ENCODE data around the gene CDC5L. TPM values are rescaled to one million over a fixed set of nuclear protein-coding genes. Genes with fewer than 3 reads are reported as not detected.

The CDC5L gene
- total RNA-seq, 4 donors from 2014 or later, result 9.9 to 23.1 (median 15.3) TPM

DNA sequence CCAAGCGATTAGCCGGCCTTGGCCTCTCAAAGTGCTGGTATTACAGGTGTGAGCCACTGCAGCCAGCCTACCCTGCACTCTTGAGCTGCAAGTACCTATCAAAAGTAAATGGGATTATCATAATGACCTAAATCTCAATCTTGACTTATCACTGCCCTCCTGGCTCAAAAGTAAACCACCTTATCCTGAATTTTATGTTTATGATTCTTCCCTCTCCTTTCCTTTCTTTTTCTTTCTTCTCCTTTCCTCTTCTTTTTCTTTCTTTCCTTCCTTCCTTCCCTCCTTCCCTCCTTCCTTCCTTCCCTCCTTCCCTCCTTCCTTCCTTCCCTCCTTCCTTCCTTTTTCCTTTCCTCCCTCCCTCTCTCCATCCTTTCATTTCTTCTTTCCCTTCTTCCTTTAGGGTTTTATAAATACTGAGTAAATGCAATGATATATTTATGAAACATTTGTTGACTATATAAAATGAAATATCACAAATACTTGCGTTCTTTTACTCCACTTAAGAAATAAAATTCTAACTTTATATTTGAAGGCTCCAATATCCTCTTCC, 24.1 kb upstream of the CDC5L start:
- no peak for DNase-seq
- H3K4me1 ChIP-seq, result no peaks in the 10 kb centered on the region
- no peaks in the 10 kb centered on the region for H3K36me3 ChIP-seq
- no peaks in the 10 kb centered on the region for H3K9me3 ChIP-seq
- H3K27ac ChIP-seq, result no peak overlapping the region
- no peak overlapping the region for H3K4me3 ChIP-seq
- no peaks in the 10 kb centered on the region for H3K27me3 ChIP-seq
- TF ChIP-seq POLR2A (IDR thresholded peaks at IDR 0.05), result no peak
- TF ChIP-seq, protein P1, sequence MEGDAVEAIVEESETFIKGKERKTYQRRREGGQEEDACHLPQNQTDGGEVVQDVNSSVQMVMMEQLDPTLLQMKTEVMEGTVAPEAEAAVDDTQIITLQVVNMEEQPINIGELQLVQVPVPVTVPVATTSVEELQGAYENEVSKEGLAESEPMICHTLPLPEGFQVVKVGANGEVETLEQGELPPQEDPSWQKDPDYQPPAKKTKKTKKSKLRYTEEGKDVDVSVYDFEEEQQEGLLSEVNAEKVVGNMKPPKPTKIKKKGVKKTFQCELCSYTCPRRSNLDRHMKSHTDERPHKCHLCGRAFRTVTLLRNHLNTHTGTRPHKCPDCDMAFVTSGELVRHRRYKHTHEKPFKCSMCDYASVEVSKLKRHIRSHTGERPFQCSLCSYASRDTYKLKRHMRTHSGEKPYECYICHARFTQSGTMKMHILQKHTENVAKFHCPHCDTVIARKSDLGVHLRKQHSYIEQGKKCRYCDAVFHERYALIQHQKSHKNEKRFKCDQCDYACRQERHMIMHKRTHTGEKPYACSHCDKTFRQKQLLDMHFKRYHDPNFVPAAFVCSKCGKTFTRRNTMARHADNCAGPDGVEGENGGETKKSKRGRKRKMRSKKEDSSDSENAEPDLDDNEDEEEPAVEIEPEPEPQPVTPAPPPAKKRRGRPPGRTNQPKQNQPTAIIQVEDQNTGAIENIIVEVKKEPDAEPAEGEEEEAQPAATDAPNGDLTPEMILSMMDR (IDR thresholded peaks at IDR 0.05), result no peak

DNA sequence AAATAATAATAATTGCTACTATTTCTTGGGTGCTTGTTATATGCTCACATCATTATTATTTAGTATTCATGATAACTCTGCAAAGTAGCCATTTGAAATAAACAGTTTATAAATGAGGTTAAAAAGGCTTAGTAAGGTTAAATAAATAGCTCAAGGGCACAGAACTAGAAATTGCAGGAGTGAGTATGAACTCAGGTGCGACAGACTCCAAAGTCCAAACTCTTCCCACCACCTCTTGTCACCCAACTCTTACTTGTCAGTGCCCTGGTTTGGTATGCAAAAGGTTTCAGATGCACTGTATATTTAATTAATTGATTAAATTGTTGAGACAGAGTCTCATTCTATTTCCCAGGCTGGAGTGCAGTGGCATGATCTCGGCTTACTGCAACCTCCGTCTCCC, 20.7 kb upstream of the CDC5L start:
- no peaks in the 10 kb centered on the region for H3K27me3 ChIP-seq
- H3K36me3 ChIP-seq, result no peaks in the 10 kb centered on the region
- no peaks in the 10 kb centered on the region for H3K4me1 ChIP-seq
- TF ChIP-seq, protein P1 (IDR thresholded peaks at IDR 0.05), result no peak
- no peak for TF ChIP-seq POLR2A (IDR thresholded peaks at IDR 0.05)
- DNase-seq, result no peak
- H3K4me3 ChIP-seq, result no peak overlapping the region
- no peaks in the 10 kb centered on the region for H3K9me3 ChIP-seq
- no peak overlapping the region for H3K27ac ChIP-seq

DNA sequence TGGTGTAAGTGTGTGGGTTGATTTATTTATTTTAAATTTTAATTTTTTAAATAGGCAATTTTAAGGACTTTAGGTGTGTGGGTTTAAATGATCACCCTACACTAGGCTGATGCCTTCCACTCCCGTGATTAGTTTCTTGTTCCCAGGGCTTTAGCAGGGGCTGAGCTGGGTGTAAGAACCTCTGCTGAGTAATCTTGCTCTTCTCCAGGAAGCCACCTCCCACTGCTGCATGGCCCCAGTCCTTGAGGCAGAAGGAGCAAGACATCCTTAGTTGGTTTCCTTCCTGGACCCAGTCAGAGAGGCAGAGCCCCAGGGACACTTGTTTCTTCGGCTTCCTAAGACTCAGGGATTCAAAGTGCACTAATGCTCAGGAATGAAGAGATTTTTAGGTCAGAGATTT, 19.8 kb upstream of the CDC5L start:
- H3K9me3 ChIP-seq, result no peaks in the 10 kb centered on the region
- TF ChIP-seq, protein P1 (IDR thresholded peaks at IDR 0.05), result no peak
- TF ChIP-seq POLR2A (IDR thresholded peaks at IDR 0.05), result no peak
- no peaks in the 10 kb centered on the region for H3K36me3 ChIP-seq
- DNase-seq, result no peak
- no peaks in the 10 kb centered on the region for H3K4me1 ChIP-seq
- H3K4me3 ChIP-seq, result no peak overlapping the region
- no peaks in the 10 kb centered on the region for H3K27me3 ChIP-seq
- H3K27ac ChIP-seq, result no peak overlapping the region

DNA sequence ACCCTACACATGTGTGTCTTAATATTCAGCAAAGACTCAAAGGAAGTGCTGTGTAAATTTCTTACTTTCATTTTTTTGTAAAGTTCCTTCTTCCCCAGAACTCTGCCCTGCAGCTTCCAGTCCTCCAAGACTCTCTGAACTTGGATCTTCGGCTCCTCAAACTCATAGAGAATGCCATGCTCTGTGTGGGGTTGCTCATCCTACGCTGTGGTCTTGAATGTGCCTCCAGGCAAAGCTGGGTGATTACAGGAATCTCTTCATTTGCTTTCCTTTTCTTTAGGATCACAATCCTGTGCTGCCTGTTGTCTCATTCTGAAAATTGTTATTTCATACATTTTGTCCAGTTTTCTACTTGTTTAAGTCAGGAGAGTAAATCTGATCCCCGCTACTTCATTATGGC, 14.5 kb upstream of the CDC5L start:
- H3K27me3 ChIP-seq, result no peaks in the 10 kb centered on the region
- no peak for TF ChIP-seq POLR2A (IDR thresholded peaks at IDR 0.05)
- TF ChIP-seq, protein P1 (IDR thresholded peaks at IDR 0.05), result no peak
- no peak for DNase-seq
- H3K4me3 ChIP-seq, result no peak overlapping the region
- no peak overlapping the region for H3K27ac ChIP-seq
- H3K36me3 ChIP-seq, result no peaks in the 10 kb centered on the region
- no peaks in the 10 kb centered on the region for H3K4me1 ChIP-seq
- no peaks in the 10 kb centered on the region for H3K9me3 ChIP-seq

- Histone ChIP-seq H3K36me3 (no peaks in the 10 kb centered on the region), H3K27ac (no peak overlapping the region), H3K4me1 (no peaks in the 10 kb centered on the region), H3K9me3 (no peaks in the 10 kb centered on the region), H3K4me3 (no peak overlapping the region), H3K27me3 (no peaks in the 10 kb centered on the region)
- TF ChIP-seq POLR2A (IDR thresholded peaks at IDR 0.05), result no peak
- TF ChIP-seq, protein P1 (IDR thresholded peaks at IDR 0.05), result no peak
- no peak for DNase-seq
Measured at GRCh38 chr6:44373787-44374186, 13.7 kb upstream of the CDC5L start.

DNA sequence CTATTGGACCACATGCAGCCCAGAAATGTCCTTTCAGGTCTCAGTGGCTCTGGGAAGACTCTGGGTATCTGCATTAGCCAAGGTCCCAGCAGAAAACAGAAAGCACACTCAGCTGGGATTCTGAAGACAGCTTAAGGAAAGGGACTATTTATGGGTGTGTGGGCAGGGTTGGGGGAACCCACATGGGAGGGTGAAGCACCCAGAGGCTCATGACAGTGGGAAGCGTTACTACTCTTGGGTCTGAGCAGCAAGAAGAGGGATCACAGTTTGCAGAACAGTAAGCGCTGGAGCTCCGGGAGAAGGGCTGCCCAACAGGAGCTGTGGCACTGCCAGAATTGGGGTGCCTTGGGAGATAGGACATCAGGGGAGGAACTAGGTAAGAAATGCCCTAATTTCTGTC, 12.4 kb upstream of the CDC5L start:
- Histone ChIP-seq H3K27me3 (no peaks in the 10 kb centered on the region), H3K4me1 (no peaks in the 10 kb centered on the region), H3K9me3 (no peaks in the 10 kb centered on the region), H3K27ac (no peak overlapping the region), H3K4me3 (no peak overlapping the region), H3K36me3 (no peaks in the 10 kb centered on the region)
- no peak for DNase-seq
- TF ChIP-seq, protein P1 (IDR thresholded peaks at IDR 0.05), result no peak
- no peak for TF ChIP-seq POLR2A (IDR thresholded peaks at IDR 0.05)
